NCI-H69 (cell line): ENCODE data around the gene ENPP6.
"Not testable (repeated sequence)": the region's sequence is repeated elsewhere in the genome, so short reads cannot be mapped to it uniquely, and the experiment has no call there.

Source experiments
- DNase-seq: peaks from one replicate; lab custom pipeline; 2025; lab: John Stamatoyannopoulos, UW

Gene ENPP6

DNA sequence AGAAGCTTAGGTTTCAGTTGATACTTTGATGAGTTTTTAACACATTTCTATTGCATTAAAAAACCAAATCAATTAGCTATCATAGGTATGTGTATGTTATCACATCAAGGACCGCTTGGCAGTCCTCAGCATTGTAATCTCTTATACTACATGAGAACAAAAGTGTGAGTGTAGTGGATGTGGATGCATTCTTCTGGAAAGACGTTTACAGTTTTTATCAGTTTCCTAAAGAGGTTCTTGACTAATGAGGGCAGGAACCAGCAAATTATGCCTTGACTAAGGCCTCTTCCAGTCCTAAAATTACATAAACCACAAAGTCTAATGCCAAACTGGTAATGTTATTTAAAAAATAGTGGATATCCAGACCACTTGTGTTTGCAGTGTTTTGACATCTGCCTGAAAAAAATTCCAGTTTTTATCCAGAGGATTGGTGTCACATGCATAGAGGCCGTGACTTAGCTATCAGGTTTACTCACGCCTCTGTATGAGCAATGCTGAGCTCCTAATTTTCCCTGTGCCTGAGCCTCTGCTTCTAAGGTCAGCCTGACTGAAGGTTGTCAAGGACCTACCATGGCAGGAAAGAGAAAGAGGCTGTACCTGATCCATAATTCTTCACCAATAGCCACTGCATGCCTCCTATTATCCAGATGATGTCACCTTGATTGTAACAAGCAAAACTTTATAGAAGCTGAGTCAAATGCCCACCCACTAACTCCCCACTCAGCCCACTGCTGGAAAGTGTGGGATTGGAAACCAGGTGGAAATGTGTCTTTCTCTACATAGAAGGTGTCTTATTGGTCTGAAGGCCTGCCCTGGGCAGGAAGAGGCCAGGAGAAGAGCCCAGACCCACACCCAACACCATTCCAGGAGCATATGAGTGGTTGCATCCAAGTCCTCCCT lies 68.7 kb downstream of the ENPP6 start:
- no peak for DNase-seq

DNA sequence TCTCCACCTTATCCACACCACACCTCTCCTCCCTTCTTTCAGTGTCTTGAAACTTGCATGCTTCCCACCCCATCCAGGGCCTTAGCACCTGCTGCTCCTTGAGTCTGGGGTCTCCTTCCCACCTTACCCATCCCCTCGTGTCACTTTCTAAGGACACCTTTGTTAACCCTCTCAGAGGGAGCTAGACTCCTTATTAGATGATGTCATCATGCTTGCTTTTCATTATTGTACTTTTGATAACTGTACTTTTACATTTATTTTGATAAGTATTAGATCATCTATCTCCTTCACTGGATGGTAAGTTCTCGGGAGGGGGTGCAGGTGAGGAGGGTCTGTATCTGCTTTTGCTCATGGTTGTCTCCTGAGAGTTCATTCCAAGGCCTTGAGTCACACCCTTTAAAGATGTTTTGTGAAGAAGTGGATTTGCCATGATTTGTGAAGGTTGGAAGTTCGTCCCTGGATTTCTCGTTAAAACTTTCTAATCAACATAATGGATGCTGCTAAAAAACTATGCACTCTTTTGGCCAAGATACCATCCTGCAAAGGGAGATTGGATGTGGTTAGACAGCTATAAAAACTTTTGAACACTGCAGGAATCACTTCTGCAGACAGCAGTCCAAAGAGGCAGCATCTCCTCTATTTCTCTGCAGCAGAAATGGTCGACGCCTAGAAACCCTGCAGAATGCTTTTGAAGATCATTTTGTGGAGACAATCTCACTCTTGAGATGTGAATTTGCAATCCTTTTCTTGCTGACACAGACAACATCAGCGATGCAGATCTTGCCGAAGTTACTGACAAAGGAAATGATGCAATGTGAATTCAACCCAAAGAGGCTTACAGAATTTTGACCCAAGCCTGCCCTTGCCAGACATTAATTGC lies 69.6 kb downstream of the ENPP6 start:
- no peak for DNase-seq

DNA sequence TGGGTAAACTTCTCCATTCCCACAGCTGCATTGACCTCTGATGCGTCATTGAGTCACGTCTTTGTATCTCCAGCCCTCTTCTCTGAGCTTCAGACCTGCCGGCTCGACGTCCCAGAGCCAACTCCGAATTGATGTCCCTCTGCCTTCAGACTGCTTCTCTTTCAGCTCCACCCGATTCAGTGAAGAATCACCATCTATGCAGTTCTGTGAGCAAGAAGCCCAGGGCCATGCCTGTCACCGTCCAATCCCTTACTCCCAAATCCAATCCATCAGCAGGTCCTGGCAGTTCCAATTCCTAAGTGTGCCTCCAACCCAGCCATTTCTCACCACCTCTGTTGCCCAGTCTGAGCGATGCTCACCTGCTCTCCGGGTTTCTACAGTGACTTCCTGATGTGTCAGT lies 70.7 kb downstream of the ENPP6 start:
- DNase-seq: no peak

DNA sequence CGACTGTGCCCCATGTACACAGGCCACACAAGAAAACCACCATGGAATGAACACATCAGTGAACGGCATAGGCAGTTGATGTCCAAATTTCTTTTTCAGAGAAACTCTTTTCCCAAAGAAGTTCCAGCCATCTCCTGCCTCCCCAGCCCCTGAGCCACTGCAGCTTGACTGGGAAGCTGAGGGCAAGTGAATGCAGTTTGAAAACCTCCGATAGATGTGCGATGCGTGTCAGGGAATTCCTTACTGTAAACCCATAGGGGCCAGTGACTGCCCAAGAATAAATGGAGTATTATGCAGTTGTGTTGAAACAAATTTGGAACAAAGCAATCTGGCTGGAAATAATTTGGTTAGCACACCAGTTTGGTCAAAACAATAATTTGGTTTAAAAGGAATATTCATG lies 72.1 kb downstream of the ENPP6 start:
- no peak for DNase-seq

DNA sequence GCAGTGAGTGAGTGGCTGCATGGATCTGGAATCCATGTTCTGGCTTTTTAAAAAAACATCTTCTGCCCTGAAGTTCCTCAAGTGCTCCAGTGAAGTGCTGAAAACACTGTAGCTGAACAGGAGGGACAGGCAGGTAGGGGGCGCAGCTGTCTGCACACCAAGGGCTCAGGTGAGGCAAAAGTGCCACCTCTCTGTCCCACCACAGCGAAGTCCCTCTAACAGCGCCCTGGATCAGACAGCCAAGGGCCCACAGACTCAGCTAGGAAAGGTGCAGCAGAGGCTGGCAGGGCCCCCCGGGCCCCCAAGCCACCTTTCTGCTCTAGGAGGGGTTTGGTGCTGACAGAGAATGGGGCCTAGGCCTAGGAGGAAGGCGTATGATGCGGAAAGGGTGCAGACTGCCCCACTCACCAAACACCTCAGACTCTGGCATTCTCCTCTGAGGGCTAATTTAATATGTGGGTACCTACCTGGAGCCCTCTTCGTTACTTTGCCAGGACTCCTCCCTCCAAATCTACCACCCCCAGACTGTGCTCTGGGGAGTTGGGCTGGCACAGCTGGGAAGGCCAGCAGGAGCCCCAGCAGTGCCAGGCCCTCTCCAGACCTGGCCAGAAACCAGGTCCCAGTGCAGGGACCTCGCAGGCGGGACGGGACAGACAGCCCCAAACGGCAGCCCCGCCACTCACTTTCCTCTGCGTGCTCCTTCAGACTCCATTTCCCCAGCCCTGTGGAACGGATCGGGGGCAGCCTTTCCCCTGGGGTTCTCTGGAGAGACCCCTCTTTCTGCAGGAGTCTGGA lies 73.7 kb downstream of the ENPP6 start:
- no peak for DNase-seq

DNA sequence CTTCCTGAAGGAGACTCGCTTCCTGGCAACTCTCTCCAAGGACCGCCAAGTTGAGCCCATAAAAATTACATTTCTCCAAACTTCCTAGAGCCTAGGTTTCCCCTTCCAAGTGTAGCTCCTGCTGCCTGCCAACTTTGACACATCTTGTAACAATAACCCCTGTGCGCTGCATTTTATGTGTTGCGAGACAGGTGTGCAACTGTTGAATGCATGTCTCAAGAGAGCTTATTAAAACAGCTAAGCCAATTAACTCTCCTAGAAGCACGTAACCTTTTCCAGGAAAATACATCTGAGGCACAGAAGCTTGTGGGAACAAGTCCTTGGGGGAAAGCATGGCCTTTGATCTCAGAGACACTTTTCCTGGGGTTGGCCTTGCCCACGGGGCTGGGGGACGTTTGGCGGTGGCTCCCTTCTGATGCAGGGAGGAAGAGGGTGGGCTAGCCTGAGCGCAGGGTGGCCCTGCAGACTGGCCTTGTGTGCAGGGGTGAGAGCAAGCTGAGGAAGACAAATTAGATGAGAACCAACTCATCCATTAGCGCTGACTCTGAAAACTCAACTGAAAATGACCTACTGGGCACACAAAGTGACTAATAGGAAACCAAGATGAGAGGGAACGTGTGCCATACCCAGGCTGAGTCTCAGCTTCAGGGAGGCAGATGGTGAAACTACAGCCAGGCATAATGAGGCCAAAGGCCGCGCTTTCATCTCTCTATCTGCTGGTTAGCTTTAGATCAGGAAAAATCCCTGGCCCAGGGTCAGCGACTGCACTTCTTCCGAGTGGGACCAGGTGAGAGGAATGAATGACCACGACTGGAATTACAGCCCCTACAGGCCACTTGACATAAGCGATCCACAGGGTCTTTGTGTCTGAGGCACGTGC lies 75.3 kb downstream of the ENPP6 start:
- no peak for DNase-seq

DNA sequence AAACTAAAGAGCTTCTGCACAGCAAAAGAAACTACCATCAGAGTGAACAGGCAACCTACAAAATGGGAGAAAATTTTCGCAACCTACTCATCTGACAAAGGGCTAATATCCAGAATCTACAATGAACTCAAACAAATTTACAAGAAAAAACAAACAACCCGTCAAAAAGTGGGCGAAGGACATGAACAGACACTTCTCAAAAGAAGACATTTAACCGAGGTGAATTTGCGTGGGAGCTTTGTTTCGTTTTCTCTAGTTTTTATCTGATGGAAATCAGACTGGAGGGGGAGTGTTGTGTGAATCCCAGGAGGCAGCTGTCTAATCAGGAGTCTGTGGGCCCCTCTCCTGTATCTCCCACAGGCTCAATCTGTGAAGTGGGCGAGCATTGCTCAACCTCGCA lies 76.8 kb downstream of the ENPP6 start:
- DNase-seq: not testable (repeated sequence)

DNA sequence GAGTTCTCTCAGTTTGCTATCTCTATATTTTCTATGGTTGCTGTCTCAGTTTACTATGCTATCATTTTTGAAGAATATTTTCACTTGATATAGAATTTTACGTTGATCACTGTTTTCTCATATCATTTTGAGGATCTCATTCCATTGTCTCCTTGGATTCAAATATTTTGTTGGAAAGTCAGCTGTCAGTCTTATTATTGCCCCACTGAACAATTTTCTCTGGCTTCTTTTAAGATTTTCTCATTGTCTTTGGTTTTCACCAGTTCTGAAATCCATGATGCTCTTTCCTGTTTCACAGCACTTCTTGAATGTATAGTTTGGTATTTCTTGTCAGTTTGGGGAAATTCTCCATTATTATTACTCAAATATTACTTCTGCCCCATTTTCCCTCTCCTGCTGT lies 81.1 kb downstream of the ENPP6 start:
- DNase-seq: no peak

DNA sequence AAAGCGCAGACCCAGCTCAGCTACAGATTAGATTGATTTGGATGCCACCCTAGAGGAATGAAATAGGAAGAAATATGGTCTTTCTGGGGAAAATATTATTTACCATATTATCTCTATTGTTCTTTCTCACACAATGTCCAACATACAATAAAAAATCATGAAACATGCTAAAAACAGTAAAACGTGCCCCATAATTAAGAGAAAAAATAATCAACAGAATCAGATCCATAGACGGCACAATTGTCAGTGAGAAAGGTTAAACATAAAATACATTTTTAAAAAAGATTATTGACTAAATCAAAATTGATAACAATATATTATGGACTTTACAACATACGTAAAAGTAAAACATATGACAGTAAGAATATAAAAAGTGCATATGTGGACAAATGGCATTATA lies 90.9 kb downstream of the ENPP6 start:
- no peak for DNase-seq

DNA sequence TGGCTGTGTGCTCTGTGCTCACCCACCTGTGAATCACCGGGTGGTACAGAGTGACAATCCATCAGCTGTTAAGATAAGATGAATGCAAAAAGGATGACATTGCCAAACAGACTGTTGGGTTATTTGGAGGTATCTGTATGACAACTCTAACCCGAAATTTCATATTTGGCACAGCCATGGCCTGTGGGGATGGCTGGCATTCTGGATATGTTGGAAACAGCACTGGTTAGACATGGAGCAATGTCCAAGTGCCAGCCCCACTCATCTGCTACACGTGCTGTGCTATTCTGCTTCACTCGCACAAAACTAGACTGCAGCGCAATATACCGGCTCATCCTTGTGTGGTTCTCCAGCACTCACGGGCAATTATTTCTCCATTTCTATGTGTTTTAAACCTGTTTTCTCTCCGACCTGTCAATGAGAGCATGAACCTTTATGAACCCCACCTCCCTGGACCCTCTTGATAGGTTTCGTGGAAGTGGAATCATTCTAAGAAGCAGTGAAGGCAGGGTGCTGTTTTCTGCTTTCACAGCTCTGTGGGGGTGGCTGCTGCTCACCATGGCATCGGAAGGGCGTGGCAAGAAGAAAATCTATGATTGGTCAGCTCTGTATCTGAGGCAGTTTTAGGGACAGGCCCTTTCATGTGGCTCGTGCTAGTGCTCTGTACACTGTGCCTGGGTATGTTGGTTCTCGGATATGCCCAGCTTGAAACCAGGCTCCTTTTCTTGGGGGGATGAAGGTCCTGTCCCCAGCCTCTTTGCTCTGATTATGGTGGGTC lies 94.9 kb downstream of the ENPP6 start:
- DNase-seq: no peak

DNA sequence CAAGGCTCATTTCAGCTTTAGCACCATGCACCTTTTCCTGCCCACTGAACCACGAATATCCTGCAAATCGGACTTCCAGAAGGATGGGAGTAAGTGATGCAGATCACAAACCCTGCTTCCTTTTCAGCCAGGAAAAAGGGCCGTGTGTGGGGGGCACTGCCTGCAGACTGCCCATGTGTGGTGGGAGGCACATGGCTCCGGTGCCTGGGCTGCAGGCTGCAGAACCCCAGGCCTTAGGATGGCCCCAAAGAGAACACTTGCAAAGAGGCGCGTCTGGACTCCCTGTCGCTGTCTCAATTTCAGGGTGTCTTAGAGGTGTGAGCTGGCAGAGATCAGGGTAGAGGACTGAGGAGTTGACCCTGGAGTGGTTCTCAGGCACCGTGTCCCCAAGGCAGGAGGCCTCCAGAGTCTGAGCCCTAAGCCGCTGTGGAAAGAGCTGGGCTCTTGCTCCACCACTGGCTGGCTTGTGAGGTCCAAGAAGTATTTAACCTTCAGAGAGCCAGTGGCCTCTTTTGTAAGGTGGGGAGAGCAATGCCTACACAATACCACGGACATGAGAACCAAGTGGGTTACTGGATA lies 97.0 kb downstream of the ENPP6 start:
- no peak for DNase-seq

DNA sequence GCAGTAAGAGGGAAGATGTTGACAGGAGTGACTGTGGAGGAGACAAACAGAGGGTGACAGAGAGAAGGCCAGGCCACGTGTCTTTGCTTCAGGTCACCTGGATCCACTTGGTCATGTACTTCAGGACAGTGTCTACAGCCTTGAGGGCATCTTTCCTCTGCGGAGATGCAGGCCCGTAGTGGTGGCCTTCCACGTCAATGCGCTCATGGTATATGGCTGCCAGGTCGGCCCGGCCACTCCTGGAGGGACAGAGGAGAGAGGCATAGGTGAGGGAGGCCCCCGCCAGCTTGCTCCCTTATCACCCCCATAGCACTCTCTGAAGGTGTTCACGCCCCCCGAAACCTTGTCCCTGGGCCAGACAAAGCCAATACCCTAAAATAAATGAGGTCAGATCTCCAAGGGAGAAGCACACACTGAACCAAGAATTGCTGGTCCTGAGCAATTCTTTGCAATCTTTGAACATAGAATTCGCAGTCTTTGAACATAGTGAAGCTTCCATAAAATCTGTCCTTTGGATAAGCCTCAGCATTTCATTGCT lies 99.9 kb downstream of the ENPP6 start:
- no peak for DNase-seq

DNA sequence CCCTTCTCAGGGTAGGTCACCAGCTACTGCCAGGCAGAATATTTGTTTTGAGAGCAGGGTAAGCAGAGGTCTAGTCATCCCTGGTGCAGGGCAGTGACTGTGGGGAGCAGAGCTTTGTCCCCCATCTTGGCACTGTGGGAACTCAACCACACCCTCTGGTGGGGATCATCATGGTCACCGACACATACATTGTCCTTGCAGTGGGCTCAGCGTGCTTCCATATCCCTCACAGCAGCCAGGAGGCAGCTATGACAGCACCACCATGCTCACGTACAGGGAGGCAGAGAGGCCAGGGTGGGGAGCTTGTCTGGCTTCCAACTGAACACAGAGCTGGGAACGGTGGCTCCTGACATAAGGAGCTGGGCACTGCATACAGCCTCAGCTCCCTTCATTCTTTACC lies 102.3 kb downstream of the ENPP6 start:
- no peak for DNase-seq

DNA sequence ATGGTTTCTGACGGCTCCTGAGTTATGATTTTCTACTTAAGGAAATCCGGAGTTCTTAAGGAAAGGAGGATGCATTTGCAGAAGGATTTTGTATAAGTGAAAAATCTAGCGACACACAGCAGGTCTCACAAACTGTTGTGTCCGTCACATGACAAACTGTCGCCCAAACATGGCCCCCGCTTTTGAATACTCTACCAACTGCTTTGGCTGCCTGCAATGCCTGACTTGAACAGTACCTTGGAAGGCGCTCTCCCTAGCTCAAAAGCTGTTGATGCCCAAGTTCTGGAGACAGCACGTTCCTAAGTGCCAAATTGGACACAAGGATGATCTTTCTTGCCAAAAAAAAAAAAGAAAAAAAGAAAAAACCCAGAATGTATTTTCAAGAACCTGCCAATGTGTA lies 103.2 kb downstream of the ENPP6 start:
- DNase-seq: no peak

DNA sequence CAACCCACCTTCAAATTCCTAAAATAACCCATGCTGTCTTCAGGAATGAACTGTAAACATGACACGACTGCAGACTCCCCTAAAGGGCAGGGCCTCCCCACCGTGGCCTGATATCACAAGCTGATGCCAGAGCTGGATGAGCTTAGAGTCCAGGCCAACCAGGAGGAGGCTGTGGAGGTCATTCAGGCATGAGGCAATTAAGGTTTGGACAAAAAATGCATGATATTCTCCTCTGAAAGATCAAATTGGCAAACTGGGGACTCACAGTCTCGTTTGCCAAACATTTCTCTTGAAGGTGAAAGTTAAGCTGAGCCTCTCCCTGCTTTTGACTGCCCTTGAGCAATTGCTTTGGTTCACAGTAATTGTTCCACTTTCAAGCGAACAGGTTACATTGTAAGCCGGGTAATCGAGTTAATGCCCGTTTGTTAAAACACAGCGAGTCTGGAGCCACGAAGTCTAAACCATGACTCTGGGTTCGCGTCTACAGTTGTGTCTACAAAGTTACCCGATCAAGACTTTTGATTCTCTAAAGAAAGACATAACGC lies 105.6 kb downstream of the ENPP6 start:
- no peak for DNase-seq

DNA sequence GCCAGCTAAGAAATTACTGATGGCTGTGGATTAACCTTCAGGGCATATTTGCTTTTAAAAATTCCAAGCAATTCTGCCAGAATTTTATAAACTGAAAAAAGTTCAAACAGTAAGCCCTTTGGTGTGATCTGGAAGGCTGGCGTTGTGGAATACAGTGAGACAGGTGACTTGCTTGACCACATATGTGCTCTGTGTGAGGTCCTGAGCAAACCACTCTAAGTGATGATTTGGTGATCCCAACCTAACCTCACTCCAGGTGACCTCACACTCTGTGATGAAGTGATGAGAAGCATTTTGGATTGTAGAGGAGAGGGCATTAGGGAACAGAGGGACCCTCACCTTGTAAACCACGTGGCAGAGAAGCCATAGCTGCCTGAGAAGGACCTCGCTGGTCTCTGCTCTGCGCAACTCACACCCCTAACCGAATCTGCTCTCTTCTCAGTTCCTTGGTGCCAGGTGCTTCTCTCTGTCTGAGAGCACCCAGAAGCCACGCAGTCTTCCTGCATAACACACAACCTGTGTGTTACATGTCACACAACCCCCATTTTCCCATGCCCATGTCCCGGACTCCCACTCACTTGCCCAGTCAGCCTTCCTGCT lies 106.3 kb downstream of the ENPP6 start:
- no peak for DNase-seq

DNA sequence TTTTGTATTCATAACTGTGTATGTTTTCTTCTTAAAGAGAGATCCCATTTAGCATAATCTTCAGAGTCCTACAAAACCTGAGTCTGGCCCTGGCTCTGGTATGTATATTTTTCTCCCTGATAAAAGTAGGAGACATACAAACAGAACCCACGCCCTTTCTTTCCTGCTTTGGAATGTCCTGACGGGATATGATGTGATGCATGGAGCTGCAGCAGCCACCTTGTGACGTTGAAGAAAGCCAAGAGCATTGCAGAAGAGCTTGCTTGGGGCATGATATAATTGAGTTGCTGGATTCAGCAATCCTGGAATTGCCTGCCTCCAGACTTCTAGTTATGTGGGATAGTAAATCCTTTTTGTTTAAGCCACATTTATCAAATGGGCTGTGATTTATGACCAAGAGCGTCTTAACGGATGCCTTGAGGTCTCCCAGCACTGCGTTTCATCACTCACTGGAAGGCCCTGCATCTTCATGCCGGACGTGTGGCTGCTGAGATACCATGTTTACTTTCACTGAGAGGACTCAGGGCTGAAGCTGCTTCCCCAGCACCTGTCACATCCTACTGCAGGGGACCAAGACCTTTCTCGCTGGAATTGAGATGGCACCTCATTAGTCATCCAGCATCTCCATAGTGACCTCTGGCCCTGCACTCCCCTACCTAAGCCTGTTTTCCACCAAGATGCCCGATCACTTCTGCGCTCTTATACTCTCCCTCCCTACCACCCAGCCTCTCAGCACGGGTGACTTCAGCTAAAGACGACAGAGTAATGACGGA lies 107.0 kb downstream of the ENPP6 start:
- no peak for DNase-seq

DNA sequence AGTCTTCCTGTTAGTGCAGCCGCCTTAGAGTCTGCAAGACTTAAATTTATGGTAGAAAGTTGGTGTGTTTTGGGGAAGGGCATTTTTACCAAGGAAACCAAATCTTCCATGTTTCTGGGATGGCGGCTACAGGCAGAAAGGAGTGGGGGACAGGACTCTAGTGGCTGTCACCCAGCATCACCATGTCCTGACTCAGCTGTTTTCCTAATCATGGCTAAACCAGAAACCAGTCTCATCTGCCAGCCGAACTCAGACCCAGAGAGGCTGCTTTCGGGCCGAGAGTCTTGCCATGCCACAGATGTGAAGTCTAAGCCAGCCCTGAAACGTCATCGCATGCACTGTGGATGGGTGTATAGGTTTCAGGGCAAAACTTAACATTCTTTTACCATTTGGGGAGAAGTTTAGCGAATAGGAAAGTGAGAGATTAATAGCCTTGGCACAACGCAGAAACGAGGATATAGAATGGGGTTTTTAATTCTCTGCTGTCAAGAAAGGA lies 109.6 kb downstream of the ENPP6 start:
- DNase-seq: no peak
